Keratinocyte (primary cell): ENCODE measurements around the gene ACBD6.

Source experiments
- CTCF ChIP-seq, 3 experiments: IDR thresholded peaks in 1 of 3; conservative IDR thresholded peaks in 1 of 3; optimal IDR thresholded peaks in 1 of 3; 2 replicates in 2 of 3; 3 replicates in 1 of 3; pipeline versions ENCODE3 to v1.5.1; 2011; ENCODE audit warnings: low read length in 3 of 3, mild to moderate bottlenecking in 3 of 3, moderate library complexity in 2 of 3, control low read depth in 1 of 3, inconsistent platforms in 1 of 3; ENCODE audit not compliant: insufficient read depth in 2 of 3; ENCODE audit errors: extremely low read depth in 1 of 3
- EZH2 ChIP-seq: IDR thresholded peaks from one replicate; pipeline ENCODE4 v1.6.1; 2012; ENCODE audit warnings: inconsistent platforms, mild to moderate bottlenecking, low read length, moderate library complexity

GRCh38 chr1:180268556-180269075 is 233.8 kb downstream of the ACBD6 start:
- no peak for TF ChIP-seq CTCF (optimal IDR thresholded peaks at IDR 0.05 in 1 of 3, IDR thresholded peaks at IDR 0.05 in 1 of 3, conservative IDR thresholded peaks at IDR 0.05 in 1 of 3; ENCODE audit: extremely low read depth in 1 of 3, insufficient read depth in 2 of 3, low read length in 3 of 3)
- TF ChIP-seq EZH2, result no peak
